Stomach (tissue), 9 donors: Measurements from ENCODE around the gene NCOA4. TPM values are rescaled to one million over a fixed set of nuclear protein-coding genes. Genes with fewer than 3 reads are reported as not detected.
A peak's percentile ranks its signal among the peaks of the same experiment; 100 is the strongest.

ENCODE experiments used
- DNase-seq, 2 donors: peaks; one replicate each; pipeline versions ENCODE4 v3.0.0 to v3.0.0-alpha.2; 2013 to 2019
- H3K27ac ChIP-seq, 5 donors: fragments of 200-600 bp in 4 of 5; sonication (generic) in 4 of 5; one replicate each; pipeline ENCODE4 v1.5.1; 2013 to 2019; ENCODE audit warnings: mild to moderate bottlenecking in 1 of 5, moderate library complexity in 1 of 5
- H3K27me3 ChIP-seq, 3 donors: fragments of 200-600 bp; sonication (generic); one replicate each; pipeline ENCODE4 v1.5.1; 2017 to 2019; ENCODE audit warnings: mixed run types in 1 of 3
- H3K36me3 ChIP-seq, 4 donors: fragments of 200-600 bp; sonication (generic); 1 replicate in 3 of 4; 2 replicates in 1 of 4; pipeline ENCODE4 v1.5.1; 2016 to 2019
- H3K4me1 ChIP-seq, 4 donors: fragments of 200-600 bp; sonication (generic); one replicate each; pipeline ENCODE4 v1.5.1; 2016 to 2019
- H3K4me3 ChIP-seq, 4 donors: fragments of 200-600 bp; sonication (generic) in 3 of 4; one replicate each; pipeline ENCODE4 v1.5.1; 2016 to 2019; ENCODE audit warnings: mild to moderate bottlenecking in 1 of 4
- H3K9me3 ChIP-seq, 4 donors: fragments of 200-600 bp; sonication (generic); one replicate each; pipeline ENCODE4 v1.5.1; 2016 to 2019
- CTCF ChIP-seq, 7 experiments: fragments of 450-650 bp in 4 of 7; fragments of 200-600 bp in 3 of 7; sonication (generic) in 3 of 7; IDR thresholded peaks; one replicate each; pipeline ENCODE4 v1.5.1; 2016 to 2019; ENCODE audit warnings: antibody characterized with exemption in 7 of 7, control low read depth in 2 of 7, mild to moderate bottlenecking in 1 of 7
- EP300 ChIP-seq: sonication (generic); formaldehyde crosslinking; IDR thresholded peaks from one replicate; pipeline ENCODE4 v1.6.1; 2017; ENCODE audit warnings: antibody characterized with exemption
- POLR2A ChIP-seq, 4 donors: fragments of 450-650 bp; IDR thresholded peaks; one replicate each; pipeline ENCODE4 v1.6.1; 2016; ENCODE audit warnings: antibody characterized with exemption in 4 of 4, control low read depth in 2 of 4, mild to moderate bottlenecking in 1 of 4, moderate library complexity in 1 of 4
- POLR2AphosphoS5 ChIP-seq, 3 donors: sonication (generic); formaldehyde crosslinking; IDR thresholded peaks; one replicate each; pipeline ENCODE4 v1.6.1; 2016; ENCODE audit warnings: antibody characterized with exemption in 3 of 3
- WGBS, 5 donors: extraction: QIAGEN DNeasy Blood & Tissue Kit in 3 of 5; methylation state at CpG; one replicate each; pipeline versions ENCODE4 v1.1.5 to v1.1.7; 2013 to 2018; 5-methylcytosine and 5-hydroxymethylcytosine counted together
- intact Hi-C: fragments of 100-400 bp; cut with DNase I; formaldehyde crosslinking; loops from one replicate; pipeline ENCODE4 v1.15.1; 2023; ENCODE audit warnings: low total_unique reads
- polyA plus RNA-seq, 3 donors: library from polyadenylated mRNA; stranded (reverse); fragments of 200-250 nt; gene quantifications; one replicate each; pipeline ENCODE4 v1.2.3, GENCODE V29; 2013
- total RNA-seq, 5 donors: library from RNA; depleted of rRNA; stranded (reverse); fragments of >200 nt; gene quantifications; one replicate each; pipeline versions ENCODE4 v1.1.0 to v1.2.3, GENCODE V29; 2014 to 2016
- donor health status: healthy with polysubstance abuse.
- donor health status: Bipolar disorder and iron deficiency.
- donor health status: healthy.

NCOA4 gene
- total and polyA plus RNA-seq, 8 donors: 35.7 to 260 (median 83.0) TPM

GRCh38 chr10:46031648-46032532 lies 1.5 kb upstream of the NCOA4 start:
- peaks cover 0 to 4% (median 0%) of the 10 kb centered on the region in 3 donors for H3K27me3 ChIP-seq
- intact Hi-C loops: no loop called here
- peak overlapping the region in 4 of 5 donors; percentile 44 to 94 (median 74) for H3K27ac ChIP-seq
- H3K36me3 ChIP-seq: no peaks in the 10 kb centered on the region
- no peaks in the 10 kb centered on the region for H3K9me3 ChIP-seq
- no peak for DNase-seq
- TF ChIP-seq POLR2A (IDR thresholded peaks at IDR 0.05) (no peak), CTCF (IDR thresholded peaks at IDR 0.05) (no peak), EP300 (no peak), POLR2AphosphoS5 (IDR thresholded peaks at IDR 0.05) (no peak)
- 41 to 63% (median 60%) methylated on average over 6 of the region's 6 CpGs for WGBS, 5 donors
- H3K4me3 ChIP-seq: no peak overlapping the region
- H3K4me1 ChIP-seq: peaks cover 43 to 67% (median 47%) of the 10 kb centered on the region in 4 donors

GRCh38 chr10:46029461-46030030 lies 877 bp downstream of the NCOA4 start:
- no peak for TF ChIP-seq POLR2AphosphoS5 (IDR thresholded peaks at IDR 0.05)
- no peak for TF ChIP-seq EP300
- peak overlapping the region; percentile 79 to 90 (median 85) for H3K4me3 ChIP-seq
- H3K9me3 ChIP-seq: no peaks in the 10 kb centered on the region
- WGBS, 5 donors: 8 to 16% (median 10%) methylated on average over 6 of the region's 6 CpGs
- H3K27me3 ChIP-seq: no peaks in the 10 kb centered on the region
- H3K36me3 ChIP-seq: no peaks in the 10 kb centered on the region
- peak overlapping the region; percentile 93 to 94 (median 94) for H3K27ac ChIP-seq
- intact Hi-C loops: no loop called here
- peaks cover 63 to 90% (median 70%) of the 10 kb centered on the region in 4 donors for H3K4me1 ChIP-seq
- no peak for DNase-seq

GRCh38 chr10:46028584-46029460 lies 1.6 kb downstream of the NCOA4 start:
- intact Hi-C loops: no loop called here
- peaks cover 63 to 93% (median 75%) of the 10 kb centered on the region in 4 donors for H3K4me1 ChIP-seq

GRCh38 chr10:46026106-46026505 lies 4.3 kb downstream of the NCOA4 start:
- no peak for DNase-seq
- H3K36me3 ChIP-seq: no peaks in the 10 kb centered on the region
- H3K4me3 ChIP-seq: no peak overlapping the region
- H3K9me3 ChIP-seq: no peaks in the 10 kb centered on the region
- no peaks in the 10 kb centered on the region for H3K27me3 ChIP-seq
- peak overlapping the region in 2 of 5 donors; percentile 43 to 48 for H3K27ac ChIP-seq
- peaks cover 62 to 94% (median 88%) of the 10 kb centered on the region in 4 donors for H3K4me1 ChIP-seq
- TF ChIP-seq POLR2A (IDR thresholded peaks at IDR 0.05) (no peak), POLR2AphosphoS5 (IDR thresholded peaks at IDR 0.05) (no peak), CTCF (IDR thresholded peaks at IDR 0.05) (no peak), EP300 (no peak)
- intact Hi-C loops: no loop called here

More at GRCh38 chr10:46028584-46029460, 1.6 kb downstream of the NCOA4 start:
- Histone ChIP-seq H3K36me3 (no peaks in the 10 kb centered on the region), H3K9me3 (no peaks in the 10 kb centered on the region), H3K27ac (peak overlapping the region in 4 of 5 donors; percentile 93 to 94 (median 94)), H3K4me3 (peak overlapping the region; percentile 79 to 90 (median 85)), H3K27me3 (no peaks in the 10 kb centered on the region)
- 9 to 21% (median 12%) methylated on average over 6 of the region's 6 CpGs for WGBS, 5 donors
- TF ChIP-seq CTCF (IDR thresholded peaks at IDR 0.05) (peak in 5 of 7 experiments; percentile 36 to 62 (median 50)), POLR2AphosphoS5 (IDR thresholded peaks at IDR 0.05) (peak in 1 of 3 donors; percentile 51), POLR2A (IDR thresholded peaks at IDR 0.05) (no peak)
- peak in 1 of 2 donors; percentile 88 for DNase-seq
